Upper lobe of left lung (tissue), 6 donors: ENCODE data around the gene ENTR1. TPM values are rescaled to one million over a fixed set of nuclear protein-coding genes. Genes with fewer than 3 reads are reported as not detected.

Source experiments
- ATAC-seq, 2 donors: fragments of 200-7000 bp; cut with Tn5 transposase; one replicate each; pipeline ENCODE4 v1.9.1; 2022; ENCODE audit warnings: mild to moderate bottlenecking in 2 of 2, moderate library complexity in 2 of 2; ENCODE audit not compliant: low FRiP score in 2 of 2
- DNase-seq, 2 donors: peaks; one replicate each; pipeline ENCODE4 v3.0.0-alpha.2; 2019 to 2020
- H3K27ac ChIP-seq, 4 donors: fragments of 200-600 bp; sonication (generic); one replicate each; pipeline ENCODE4 v1.5.1; 2016 to 2019
- H3K27me3 ChIP-seq, 4 donors: fragments of 200-600 bp; sonication (generic); one replicate each; pipeline ENCODE4 v1.5.1; 2017 to 2019
- H3K36me3 ChIP-seq, 4 donors: fragments of 200-600 bp; sonication (generic); one replicate each; pipeline ENCODE4 v1.5.1; 2016 to 2019
- H3K4me1 ChIP-seq, 4 donors: fragments of 200-600 bp; sonication (generic); one replicate each; pipeline ENCODE4 v1.5.1; 2018 to 2019
- H3K4me3 ChIP-seq, 4 donors: fragments of 200-600 bp; sonication (generic); one replicate each; pipeline ENCODE4 v1.5.1; 2017 to 2019; ENCODE audit warnings: mild to moderate bottlenecking in 2 of 4, moderate library complexity in 1 of 4
- H3K9me3 ChIP-seq, 4 donors: fragments of 200-600 bp; sonication (generic); one replicate each; pipeline ENCODE4 v1.5.1; 2018 to 2019
- EP300 ChIP-seq, 4 donors: sonication (generic); formaldehyde crosslinking; IDR thresholded peaks; one replicate each; pipeline ENCODE4 v1.5.1; 2017; ENCODE audit warnings: antibody characterized with exemption in 4 of 4, control low read depth in 2 of 4
- POLR2A ChIP-seq, 4 donors: fragments of 450-650 bp; IDR thresholded peaks; one replicate each; pipeline ENCODE4 v1.5.1; 2016 to 2017; ENCODE audit warnings: antibody characterized with exemption in 4 of 4, mild to moderate bottlenecking in 2 of 4
- POLR2AphosphoS5 ChIP-seq, 2 donors: sonication (generic); formaldehyde crosslinking; IDR thresholded peaks; one replicate each; pipeline ENCODE4 v1.5.1; 2017; ENCODE audit warnings: antibody characterized with exemption in 2 of 2
- WGBS, 2 donors: methylation state at CpG; one replicate each; pipeline ENCODE4 v1.1.5; 2017 to 2018; 5-methylcytosine and 5-hydroxymethylcytosine counted together
- total RNA-seq, 6 donors: library from RNA; depleted of rRNA in 4 of 6; stranded (reverse); fragments of >200 nt in 4 of 6; gene quantifications; one replicate each; pipeline versions ENCODE4 v1.1.0 to v1.2.1, GENCODE V29; 2016 to 2021
- TF ChIP-seq, protein P1 (sequence below), 6 experiments: fragments of 450-650 bp in 4 of 6; fragments of 200-600 bp in 2 of 6; sonication (generic) in 2 of 6; IDR thresholded peaks; one replicate each; pipeline ENCODE4 v1.5.1; 2016 to 2019; ENCODE audit warnings: antibody characterized with exemption in 6 of 6
- donor health status: DM: no; HTN: no; CAD: no; lungs with moderate emphysema.
- donor health status: DM: no; HTN: yes; CAD: no; lungs with severe emphysema.

The ENTR1 gene
- total RNA-seq, 6 donors from 2014 or later = 29.6 to 128 (median 40.0) TPM

DNA sequence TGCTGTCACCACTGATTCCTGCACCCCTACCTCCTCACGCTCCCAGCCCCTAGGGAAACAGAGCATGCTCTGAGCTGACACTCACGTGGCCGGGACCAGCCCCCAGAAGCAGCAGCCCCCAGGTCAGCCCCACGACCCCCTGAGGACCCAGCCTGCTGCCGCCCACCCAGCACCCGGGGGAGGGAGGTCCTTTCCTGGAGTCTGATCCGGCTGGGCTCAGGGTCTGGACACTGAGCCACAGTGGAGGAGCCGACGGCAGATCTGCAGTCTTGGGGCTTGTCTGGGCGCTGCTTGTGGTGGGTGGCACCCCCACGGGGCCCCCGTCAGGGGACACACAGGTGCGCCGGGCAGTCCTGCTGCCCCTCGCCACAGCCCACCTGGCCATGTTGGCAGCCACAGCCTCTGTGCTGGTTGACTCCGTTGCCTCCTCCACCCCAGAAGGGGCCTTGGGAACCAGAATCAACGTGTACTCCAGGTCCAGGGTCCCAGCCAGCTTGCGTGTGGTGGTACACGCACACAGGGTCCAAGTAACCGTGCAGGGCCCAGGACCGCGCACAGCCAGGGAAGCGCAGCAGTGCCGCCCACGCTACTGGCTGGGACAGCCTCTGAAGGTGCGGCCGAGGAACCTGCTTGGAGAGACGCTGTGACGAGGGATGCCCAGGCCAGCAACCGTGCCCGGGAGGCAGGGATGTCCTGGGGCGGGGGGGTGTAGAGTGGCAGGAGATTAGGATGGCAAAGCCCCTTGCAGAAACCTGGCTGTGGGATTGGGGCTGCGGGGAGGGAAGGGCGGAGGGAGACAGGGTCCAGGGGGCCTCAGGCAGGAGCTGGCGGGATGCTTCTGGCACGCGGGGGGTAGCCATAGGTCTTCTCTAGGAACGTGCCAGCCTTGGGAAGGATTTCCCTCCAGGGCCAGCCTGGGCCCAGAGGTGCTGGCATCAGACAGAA, 50.4 kb downstream of the ENTR1 start:
- no peaks in the 10 kb centered on the region for H3K9me3 ChIP-seq
- DNase-seq (no peak), ATAC-seq (no peak)
- peaks cover 15 to 36% (median 28%) of the 10 kb centered on the region in 4 donors for H3K4me1 ChIP-seq
- H3K27me3 ChIP-seq = no peaks in the 10 kb centered on the region
- TF ChIP-seq, protein P1, sequence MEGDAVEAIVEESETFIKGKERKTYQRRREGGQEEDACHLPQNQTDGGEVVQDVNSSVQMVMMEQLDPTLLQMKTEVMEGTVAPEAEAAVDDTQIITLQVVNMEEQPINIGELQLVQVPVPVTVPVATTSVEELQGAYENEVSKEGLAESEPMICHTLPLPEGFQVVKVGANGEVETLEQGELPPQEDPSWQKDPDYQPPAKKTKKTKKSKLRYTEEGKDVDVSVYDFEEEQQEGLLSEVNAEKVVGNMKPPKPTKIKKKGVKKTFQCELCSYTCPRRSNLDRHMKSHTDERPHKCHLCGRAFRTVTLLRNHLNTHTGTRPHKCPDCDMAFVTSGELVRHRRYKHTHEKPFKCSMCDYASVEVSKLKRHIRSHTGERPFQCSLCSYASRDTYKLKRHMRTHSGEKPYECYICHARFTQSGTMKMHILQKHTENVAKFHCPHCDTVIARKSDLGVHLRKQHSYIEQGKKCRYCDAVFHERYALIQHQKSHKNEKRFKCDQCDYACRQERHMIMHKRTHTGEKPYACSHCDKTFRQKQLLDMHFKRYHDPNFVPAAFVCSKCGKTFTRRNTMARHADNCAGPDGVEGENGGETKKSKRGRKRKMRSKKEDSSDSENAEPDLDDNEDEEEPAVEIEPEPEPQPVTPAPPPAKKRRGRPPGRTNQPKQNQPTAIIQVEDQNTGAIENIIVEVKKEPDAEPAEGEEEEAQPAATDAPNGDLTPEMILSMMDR (IDR thresholded peaks at IDR 0.05) = no peak
- TF ChIP-seq EP300 (IDR thresholded peaks at IDR 0.05) = no peak
- no peak for TF ChIP-seq POLR2AphosphoS5 (IDR thresholded peaks at IDR 0.05)
- WGBS, 2 donors = 88 to 96% methylated on average over 11 to 25 of the region's 38 CpGs
- peaks cover 0 to 25% (median 12%) of the 10 kb centered on the region in 4 donors for H3K36me3 ChIP-seq
- H3K27ac ChIP-seq = peak overlapping the region in 3 of 4 donors; percentile 0 to 97 (median 91)
- no peak overlapping the region for H3K4me3 ChIP-seq

DNA sequence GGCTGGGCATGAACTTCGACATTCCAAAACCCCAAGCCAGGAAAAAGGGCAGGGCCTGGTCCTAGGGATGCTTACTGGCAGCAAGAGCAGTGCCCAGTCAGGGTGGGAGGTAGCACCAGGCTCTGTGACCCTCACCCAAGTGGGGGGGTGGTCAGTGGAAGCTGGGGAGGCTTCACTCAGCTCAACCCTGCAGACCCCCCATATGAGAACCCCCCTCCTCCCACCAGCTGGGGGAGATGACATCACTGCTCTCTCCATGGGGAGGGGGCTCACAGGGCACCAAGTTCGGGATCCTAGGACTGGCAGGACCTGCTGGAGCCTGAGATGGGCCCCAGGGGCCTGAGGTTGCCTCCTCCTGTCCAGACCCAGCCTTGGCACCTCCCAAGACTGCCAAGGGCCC, 51.5 kb downstream of the ENTR1 start:
- no peak for ATAC-seq
- Histone ChIP-seq H3K4me1 (peaks cover 16 to 33% (median 24%) of the 10 kb centered on the region in 4 donors), H3K27me3 (no peaks in the 10 kb centered on the region), H3K36me3 (peaks cover 0 to 25% (median 12%) of the 10 kb centered on the region in 4 donors), H3K4me3 (no peak overlapping the region), H3K27ac (no peak overlapping the region), H3K9me3 (no peaks in the 10 kb centered on the region)
- TF ChIP-seq, protein P1 (IDR thresholded peaks at IDR 0.05) = no peak
- TF ChIP-seq POLR2A (IDR thresholded peaks at IDR 0.05) = no peak
- TF ChIP-seq EP300 (IDR thresholded peaks at IDR 0.05) = no peak
- no peak for TF ChIP-seq POLR2AphosphoS5 (IDR thresholded peaks at IDR 0.05)
- WGBS, 2 donors = 88 to 100% methylated on average over 1 of the region's 2 CpGs
- no peak for DNase-seq

DNA sequence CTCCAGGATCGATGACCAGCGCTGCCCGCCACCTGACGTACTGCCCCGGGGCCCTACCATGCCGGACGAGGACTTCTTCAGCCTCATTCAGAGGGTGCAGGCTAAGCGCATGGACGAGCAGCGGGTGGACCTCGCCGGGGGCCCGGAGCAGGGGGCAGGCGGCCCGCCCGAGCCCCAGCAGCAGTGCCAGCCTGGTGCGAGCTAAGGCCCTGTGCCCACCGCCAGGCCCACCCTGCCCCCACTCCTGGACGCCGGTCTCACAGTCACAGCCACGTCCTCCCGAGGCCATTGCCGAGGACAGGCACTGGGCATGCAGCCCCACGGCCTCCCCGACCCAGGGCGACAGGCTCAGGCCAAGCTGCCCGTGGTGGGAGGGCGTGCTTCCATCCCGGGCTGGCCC, 52.4 kb downstream of the ENTR1 start:
- WGBS, 2 donors = 86% methylated on average over 28 of the region's 29 CpGs; no CpG with 5 or more reads in 1 of the 2 donors
- Histone ChIP-seq H3K4me1 (peaks cover 12 to 34% (median 21%) of the 10 kb centered on the region in 4 donors), H3K27ac (no peak overlapping the region), H3K4me3 (no peak overlapping the region), H3K36me3 (peaks cover 0 to 25% (median 12%) of the 10 kb centered on the region in 4 donors), H3K9me3 (no peaks in the 10 kb centered on the region), H3K27me3 (no peaks in the 10 kb centered on the region)
- no peak for DNase-seq
- no peak for ATAC-seq
- TF ChIP-seq POLR2A (IDR thresholded peaks at IDR 0.05) (no peak), EP300 (IDR thresholded peaks at IDR 0.05) (no peak), POLR2AphosphoS5 (IDR thresholded peaks at IDR 0.05) (no peak)
- TF ChIP-seq, protein P1 (IDR thresholded peaks at IDR 0.05) = no peak

DNA sequence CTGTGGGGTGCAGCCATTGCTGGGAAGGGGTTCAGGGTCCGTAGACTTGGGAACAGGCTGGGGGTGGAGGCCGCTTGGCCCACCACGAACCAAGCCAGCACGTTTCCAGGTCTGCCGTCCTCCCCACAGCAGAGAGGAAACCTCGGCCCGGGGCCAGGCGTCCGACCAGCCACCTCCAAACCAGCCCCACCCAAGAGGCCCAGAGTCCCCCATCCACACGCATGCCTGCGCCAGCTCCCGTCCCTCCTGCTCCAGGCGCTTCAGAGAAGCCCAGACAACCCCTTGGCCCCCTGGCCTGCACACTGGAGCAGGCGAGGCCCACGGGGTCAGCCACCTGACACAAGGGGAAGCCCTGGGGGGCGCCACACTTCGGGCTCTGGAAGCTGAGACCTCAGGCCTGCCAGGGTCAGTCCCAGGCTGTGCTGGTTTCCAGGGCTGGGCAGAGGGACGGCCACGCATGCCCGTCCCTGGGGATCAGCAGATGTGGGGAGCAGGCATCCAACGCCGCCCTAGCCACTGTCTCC, 53.1 kb downstream of the ENTR1 start:
- Histone ChIP-seq H3K36me3 (peaks cover 0 to 25% (median 12%) of the 10 kb centered on the region in 4 donors), H3K4me1 (peaks cover 6 to 34% (median 17%) of the 10 kb centered on the region in 4 donors), H3K4me3 (no peak overlapping the region), H3K27me3 (no peaks in the 10 kb centered on the region), H3K27ac (no peak overlapping the region), H3K9me3 (no peaks in the 10 kb centered on the region)
- 85% methylated on average over 10 of the region's 22 CpGs; no CpG with 5 or more reads in 1 of the 2 donors for WGBS, 2 donors
- DNase-seq (no peak), ATAC-seq (no peak)
- TF ChIP-seq POLR2AphosphoS5 (IDR thresholded peaks at IDR 0.05) (no peak), POLR2A (IDR thresholded peaks at IDR 0.05) (no peak), EP300 (IDR thresholded peaks at IDR 0.05) (no peak)
- TF ChIP-seq, protein P1 (IDR thresholded peaks at IDR 0.05) = no peak
